ENCODE results near the gene LCK. TPM values are rescaled to one million over a fixed set of nuclear protein-coding genes. Genes with fewer than 3 reads are reported as not detected.
A peak's percentile ranks its signal among the peaks of the same experiment; 100 is the strongest.
"Not testable (repeated sequence)": the region's sequence is repeated elsewhere in the genome, so short reads cannot be mapped to it uniquely, and the experiment has no call there.

Gene LCK
- total RNA-seq, 2 donors from 2014 or later = 1.8 to 4.4 TPM

GRCh38 chr1:32274646-32275340, 23.7 kb downstream of the LCK start:
- no peaks in the 10 kb centered on the region for H3K9me3 Mint-ChIP-seq
- Histone ChIP-seq H3K36me3 (ENCODE audit: control insufficient read depth, insufficient read depth, low read length) (no peaks in the 10 kb centered on the region), H3K9me3 (ENCODE audit: control insufficient read depth, low read length) (no peaks in the 10 kb centered on the region), H3K4me1 (ENCODE audit: control insufficient read depth, insufficient read depth, low read length) (no peaks in the 10 kb centered on the region), H3K27me3 (ENCODE audit: control insufficient read depth, insufficient read depth, low read length, poor library complexity, severe bottlenecking) (no peaks in the 10 kb centered on the region), H3K4me3 (ENCODE audit: low read length) (no peak overlapping the region), H3K27ac (ENCODE audit: low read depth, low read length) (no peak overlapping the region), H3K9ac (ENCODE audit: extremely low read depth, low read length, poor library complexity, severe bottlenecking) (no peak overlapping the region)
- H3K4me1 Mint-ChIP-seq = peaks cover 15% of the 10 kb centered on the region
- TF ChIP-seq CTCF (conservative IDR thresholded peaks at IDR 0.05) = no peak
- peak overlapping the region; percentile 40 for H3K4me3 Mint-ChIP-seq
- peak; percentile 66 for DNase-seq
- peaks cover 23% of the 10 kb centered on the region for H3K27me3 Mint-ChIP-seq (ENCODE audit: insufficient read depth)
- H3K27ac Mint-ChIP-seq = no peak overlapping the region
- H3K36me3 Mint-ChIP-seq (ENCODE audit: low read depth) = no peaks in the 10 kb centered on the region
- 90 to 92% methylated on average over 17 to 31 of the region's 31 CpGs for WGBS, 2 experiments (ENCODE audit: insufficient coverage in 1 of 2, insufficient read length in 1 of 2)

GRCh38 chr1:32275424-32275823, 24.4 kb downstream of the LCK start:
- Histone ChIP-seq H3K9me3 (ENCODE audit: control insufficient read depth, low read length) (no peaks in the 10 kb centered on the region), H3K4me3 (ENCODE audit: low read length) (no peak overlapping the region), H3K27ac (ENCODE audit: low read depth, low read length) (no peak overlapping the region), H3K9ac (ENCODE audit: extremely low read depth, low read length, poor library complexity, severe bottlenecking) (no peak overlapping the region), H3K27me3 (ENCODE audit: control insufficient read depth, insufficient read depth, low read length, poor library complexity, severe bottlenecking) (no peaks in the 10 kb centered on the region), H3K4me1 (ENCODE audit: control insufficient read depth, insufficient read depth, low read length) (no peaks in the 10 kb centered on the region), H3K36me3 (ENCODE audit: control insufficient read depth, insufficient read depth, low read length) (no peaks in the 10 kb centered on the region)
- Mint-ChIP-seq H3K4me1 (peaks cover 15% of the 10 kb centered on the region), H3K27me3 (ENCODE audit: insufficient read depth) (peaks cover 23% of the 10 kb centered on the region), H3K36me3 (ENCODE audit: low read depth) (no peaks in the 10 kb centered on the region), H3K27ac (no peak overlapping the region), H3K4me3 (peak overlapping the region; percentile 40), H3K9me3 (no peaks in the 10 kb centered on the region)
- peak; percentile 74 for DNase-seq
- TF ChIP-seq CTCF (conservative IDR thresholded peaks at IDR 0.05) = no peak
- 95 to 99% methylated on average over 39 to 41 of the region's 41 CpGs for WGBS, 2 experiments (ENCODE audit: insufficient coverage in 1 of 2, insufficient read length in 1 of 2)

- no peak for TF ChIP-seq CTCF (conservative IDR thresholded peaks at IDR 0.05)
- no peaks in the 10 kb centered on the region for H3K36me3 ChIP-seq (ENCODE audit: control insufficient read depth, insufficient read depth, low read length)
- no peaks in the 10 kb centered on the region for H3K27me3 ChIP-seq (ENCODE audit: control insufficient read depth, insufficient read depth, low read length, poor library complexity, severe bottlenecking)
- Mint-ChIP-seq H3K27ac (no peak overlapping the region), H3K36me3 (ENCODE audit: low read depth) (no peaks in the 10 kb centered on the region), H3K27me3 (ENCODE audit: insufficient read depth) (peaks cover 23% of the 10 kb centered on the region), H3K9me3 (no peaks in the 10 kb centered on the region), H3K4me1 (peaks cover 15% of the 10 kb centered on the region), H3K4me3 (no peak overlapping the region)
- no peak overlapping the region for H3K9ac ChIP-seq (ENCODE audit: extremely low read depth, low read length, poor library complexity, severe bottlenecking)
- H3K4me3 ChIP-seq (ENCODE audit: low read length) = no peak overlapping the region
- H3K27ac ChIP-seq (ENCODE audit: low read depth, low read length) = no peak overlapping the region
- no peak for DNase-seq
- no peaks in the 10 kb centered on the region for H3K4me1 ChIP-seq (ENCODE audit: control insufficient read depth, insufficient read depth, low read length)
- WGBS, 2 experiments (ENCODE audit: insufficient coverage in 1 of 2, insufficient read length in 1 of 2) = 93 to 97% methylated on average over 13 to 30 of the region's 30 CpGs
- H3K9me3 ChIP-seq (ENCODE audit: control insufficient read depth, low read length) = no peaks in the 10 kb centered on the region
These were observed 25.1 kb downstream of the LCK start for GRCh38 chr1:32276032-32276782.

- H3K36me3 ChIP-seq (ENCODE audit: control insufficient read depth, insufficient read depth, low read length); H3K27ac Mint-ChIP-seq; H3K36me3 Mint-ChIP-seq (ENCODE audit: low read depth); H3K9ac ChIP-seq (ENCODE audit: extremely low read depth, low read length, poor library complexity, severe bottlenecking); H3K27me3 ChIP-seq (ENCODE audit: control insufficient read depth, insufficient read depth, low read length, poor library complexity, severe bottlenecking); H3K27me3 Mint-ChIP-seq (ENCODE audit: insufficient read depth); H3K4me1 Mint-ChIP-seq; H3K4me3 Mint-ChIP-seq; H3K9me3 Mint-ChIP-seq; H3K4me3 ChIP-seq (ENCODE audit: low read length); H3K9me3 ChIP-seq (ENCODE audit: control insufficient read depth, low read length); DNase-seq; H3K4me1 ChIP-seq (ENCODE audit: control insufficient read depth, insufficient read depth, low read length); H3K27ac ChIP-seq (ENCODE audit: low read depth, low read length): not testable (repeated sequence)
- 93% methylated on average over 8 of the region's 8 CpGs; no CpG with 5 or more reads in 1 of the 2 experiments for WGBS, 2 experiments (ENCODE audit: insufficient coverage in 1 of 2, insufficient read length in 1 of 2)
These were observed 33.7 kb downstream of the LCK start for GRCh38 chr1:32284777-32285176.

Data from endodermal cell (in vitro differentiated cells).